Measurements from ENCODE around the gene BRMS1.

Gene BRMS1

GRCh38 chr11:66344550-66345315 lies at the start of gene BRMS1:
Gene BRMS1, minus strand, starts transcription at chr11:66345104. Its CDS starts 2,870 bp downstream, at chr11:66342234.
- Histone ChIP-seq H3K27ac (ENCODE audit: low read length) (peak within 1 kb of the TSS; percentile 35; the same call in 1 of the 2 replicates), H4K20me1 (ENCODE audit: insufficient read depth, low read length) (no peaks in the 10 kb centered on the region), H3F3A (ENCODE audit: insufficient read depth, low read length) (peaks cover 9% of the 10 kb centered on the region; the same call in 1 of the 2 replicates), H3K79me2 (ENCODE audit: low read length) (peaks cover 20% of the 10 kb centered on the region), H3K4me2 (ENCODE audit: low read depth, low read length) (peak within 1 kb of the TSS; percentile 98), H3K4me1 (ENCODE audit: low read length) (peaks cover 12% of the 10 kb centered on the region), H3K27me3 (replicated peaks; ENCODE audit: insufficient read depth, low read length) (no peaks in the 10 kb centered on the region), H3K9ac (ENCODE audit: low read length) (peak within 1 kb of the TSS; percentile 81), H3K4me3 (ENCODE audit: low read length) (peak within 1 kb of the TSS; percentile 97), H3K9me2 (replicated peaks; ENCODE audit: insufficient read depth, low read length) (no peaks in the 10 kb centered on the region), H3K36me3 (replicated peaks; ENCODE audit: insufficient read depth, low read length) (no peaks in the 10 kb centered on the region), H2AFZ (ENCODE audit: low read length) (peak within 1 kb of the TSS; percentile 79), H3K9me3 (replicated peaks; ENCODE audit: insufficient read depth, low read length) (no peaks in the 10 kb centered on the region)
- no peak for TF ChIP-seq EZH2phosphoT487 (IDR thresholded peaks at IDR 0.05; ENCODE audit: low read length)
- TF ChIP-seq EZH2 (optimal IDR thresholded peaks at IDR 0.05; ENCODE audit: low read depth, low read length) = no peak
- peak; percentile 19; the same call in 1 of the 2 replicates for TF ChIP-seq CTCF (IDR thresholded peaks at IDR 0.05; ENCODE audit: low read length)
- DNase-seq = peak; percentile 97

- Histone ChIP-seq H3K9ac (ENCODE audit: low read length) (no peak overlapping the region), H3K4me3 (ENCODE audit: low read length) (no peak overlapping the region), H4K20me1 (ENCODE audit: insufficient read depth, low read length) (no peaks in the 10 kb centered on the region), H3K79me2 (ENCODE audit: low read length) (no peaks in the 10 kb centered on the region), H3K9me3 (replicated peaks; ENCODE audit: insufficient read depth, low read length) (no peaks in the 10 kb centered on the region), H3F3A (ENCODE audit: insufficient read depth, low read length) (no peaks in the 10 kb centered on the region), H3K4me2 (ENCODE audit: low read depth, low read length) (no peak overlapping the region), H3K4me1 (ENCODE audit: low read length) (no peaks in the 10 kb centered on the region), H3K9me2 (replicated peaks; ENCODE audit: insufficient read depth, low read length) (no peaks in the 10 kb centered on the region), H3K27ac (ENCODE audit: low read length) (no peak overlapping the region), H3K27me3 (replicated peaks; ENCODE audit: insufficient read depth, low read length) (peaks cover 87% of the 10 kb centered on the region), H2AFZ (ENCODE audit: low read length) (no peak overlapping the region), H3K36me3 (replicated peaks; ENCODE audit: insufficient read depth, low read length) (no peaks in the 10 kb centered on the region)
- TF ChIP-seq EZH2phosphoT487 (IDR thresholded peaks at IDR 0.05; ENCODE audit: low read length) (no peak), CTCF (IDR thresholded peaks at IDR 0.05; ENCODE audit: low read length) (no peak), EZH2 (optimal IDR thresholded peaks at IDR 0.05; ENCODE audit: low read depth, low read length) (no peak)
- DNase-seq = no peak
Observed at GRCh38 chr11:66393954-66394353, 49.0 kb upstream of the BRMS1 start.

- TF ChIP-seq EZH2phosphoT487 (IDR thresholded peaks at IDR 0.05; ENCODE audit: low read length) (no peak), CTCF (IDR thresholded peaks at IDR 0.05; ENCODE audit: low read length) (no peak), EZH2 (optimal IDR thresholded peaks at IDR 0.05; ENCODE audit: low read depth, low read length) (no peak)
- no peaks in the 10 kb centered on the region for H3K36me3 ChIP-seq (replicated peaks; ENCODE audit: insufficient read depth, low read length)
- H2AFZ ChIP-seq (ENCODE audit: low read length) = no peak overlapping the region
- no peaks in the 10 kb centered on the region for H4K20me1 ChIP-seq (ENCODE audit: insufficient read depth, low read length)
- H3K9ac ChIP-seq (ENCODE audit: low read length) = no peak overlapping the region
- no peaks in the 10 kb centered on the region for H3K9me3 ChIP-seq (replicated peaks; ENCODE audit: insufficient read depth, low read length)
- H3K79me2 ChIP-seq (ENCODE audit: low read length) = no peaks in the 10 kb centered on the region
- H3K27ac ChIP-seq (ENCODE audit: low read length) = no peak overlapping the region
- H3K4me2 ChIP-seq (ENCODE audit: low read depth, low read length) = no peak overlapping the region
- peaks cover 80% of the 10 kb centered on the region for H3K27me3 ChIP-seq (replicated peaks; ENCODE audit: insufficient read depth, low read length)
- no peaks in the 10 kb centered on the region for H3F3A ChIP-seq (ENCODE audit: insufficient read depth, low read length)
- H3K9me2 ChIP-seq (replicated peaks; ENCODE audit: insufficient read depth, low read length) = no peaks in the 10 kb centered on the region
- H3K4me3 ChIP-seq (ENCODE audit: low read length) = no peak overlapping the region
- no peak for DNase-seq
- H3K4me1 ChIP-seq (ENCODE audit: low read length) = no peaks in the 10 kb centered on the region
Observed at GRCh38 chr11:66391322-66391721, 46.4 kb upstream of the BRMS1 start.

All from MM.1S (cell line).